CD4-positive, alpha-beta T cell treated with Interleukin-17A for 4 hours (primary cell): ENCODE data around the gene THRB.

Source experiments
- DNase-seq: peaks from one replicate; pipeline ENCODE4 v3.0.0-alpha.2; 2020; ENCODE audit warnings: mixed read lengths

The THRB gene

GRCh38 chr3:24067483-24067882 lies 427.2 kb downstream of the THRB start:
- DNase-seq, result no peak
